Kasumi-1 (cell line): ENCODE data around the gene TIGD3.
"Not testable (repeated sequence)": the region's sequence is repeated elsewhere in the genome, so short reads cannot be mapped to it uniquely, and the experiment has no call there.

ENCODE experiments used
- DNase-seq, 2 experiments: peaks; one replicate each; lab custom pipeline; 2025; lab: John Stamatoyannopoulos, UW

Gene TIGD3

GRCh38 chr11:65327021-65327420, 27.5 kb upstream of the TIGD3 start:
- no peak for DNase-seq

DNA sequence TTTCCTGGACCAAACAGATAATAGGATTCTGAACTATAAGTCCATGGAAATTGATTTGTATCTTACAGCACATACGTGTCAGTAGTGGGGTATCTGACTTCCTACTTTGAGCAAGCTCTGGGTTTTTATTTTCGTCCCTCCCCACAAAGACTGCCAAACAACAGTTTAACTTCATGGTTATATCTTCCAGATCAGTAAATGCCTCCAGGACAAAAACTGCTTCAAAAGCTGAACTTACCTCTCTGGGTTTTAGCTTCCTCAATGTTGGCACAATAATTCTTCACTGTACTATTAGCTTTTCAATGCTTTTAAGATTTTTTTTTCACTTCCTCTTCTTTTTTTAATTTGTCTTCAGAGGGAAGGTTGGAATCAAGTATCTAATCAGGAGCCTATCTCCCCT, 25.1 kb upstream of the TIGD3 start:
- DNase-seq: peak in 1 of 2 experiments; percentile 55

GRCh38 chr11:65329944-65330403, 24.6 kb upstream of the TIGD3 start:
- peak; percentile 88 to 91 for DNase-seq

DNA sequence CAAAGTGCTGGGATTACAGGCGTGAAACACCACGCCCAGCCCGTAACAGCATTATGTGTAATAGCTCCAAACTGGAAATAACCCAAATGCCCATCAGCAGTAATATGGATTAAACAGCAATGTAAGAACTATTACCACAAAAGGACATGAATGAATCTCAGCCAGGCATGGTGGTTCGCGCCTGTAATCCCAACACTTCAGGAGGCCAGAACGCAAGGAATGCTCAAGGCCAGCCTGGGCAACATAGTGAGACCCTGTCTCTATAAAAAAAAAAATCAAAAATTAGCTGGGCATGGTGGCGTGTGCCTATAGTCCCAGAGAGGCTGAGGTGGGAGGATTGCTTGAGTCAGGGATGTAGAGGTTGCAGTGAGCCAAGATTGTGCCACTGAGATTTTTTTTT, 24.0 kb upstream of the TIGD3 start:
- DNase-seq: no peak

DNA sequence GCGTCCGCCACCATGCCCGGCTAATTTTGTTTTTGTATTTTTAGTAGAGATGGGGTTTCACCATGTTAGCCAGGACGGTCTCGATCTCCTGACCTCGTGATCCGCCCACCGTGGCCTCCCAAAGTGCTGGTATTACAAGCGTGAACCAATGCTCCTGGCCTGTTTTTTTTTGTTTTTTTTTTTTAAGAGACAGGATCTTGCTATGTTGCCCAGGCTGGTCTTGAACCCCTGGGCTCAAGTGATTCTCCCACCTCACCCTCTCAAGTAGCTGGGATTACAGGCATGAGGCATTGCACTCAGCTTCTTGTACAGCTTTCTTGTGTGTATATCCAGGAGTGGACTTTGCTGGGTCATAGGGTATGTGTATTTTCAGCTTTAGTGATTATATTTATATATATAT, 22.0 kb upstream of the TIGD3 start:
- DNase-seq: not testable (repeated sequence)

DNA sequence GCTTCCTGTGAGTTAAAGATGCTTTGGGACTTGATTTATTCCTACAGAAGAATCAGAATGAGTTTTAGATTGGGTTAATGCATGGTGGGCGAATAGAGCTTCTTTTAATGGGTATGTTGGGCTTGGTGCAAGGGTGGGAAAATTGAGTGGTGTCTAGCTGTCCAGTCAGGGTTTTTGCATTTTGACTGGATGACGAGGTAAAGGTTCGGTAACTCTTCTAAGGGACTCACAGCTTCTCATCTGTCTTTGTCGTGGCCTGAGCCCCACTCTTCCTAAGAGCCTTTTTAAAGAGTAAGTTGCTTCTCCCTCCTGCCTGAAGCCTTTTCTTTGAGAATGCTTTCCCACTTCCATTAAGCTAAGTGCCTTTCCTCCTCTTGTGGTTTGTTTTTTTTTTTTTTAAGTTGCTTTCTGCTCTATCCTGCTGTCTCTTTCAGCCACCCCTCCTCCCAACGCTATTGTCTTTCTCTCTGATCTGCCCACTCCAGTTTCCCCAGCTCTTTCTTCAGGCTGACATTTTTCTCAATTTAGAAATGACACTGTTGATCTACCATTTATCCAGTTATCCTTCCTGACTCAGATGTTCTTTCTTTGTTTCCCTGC, 19.8 kb upstream of the TIGD3 start:
- DNase-seq: no peak

DNA sequence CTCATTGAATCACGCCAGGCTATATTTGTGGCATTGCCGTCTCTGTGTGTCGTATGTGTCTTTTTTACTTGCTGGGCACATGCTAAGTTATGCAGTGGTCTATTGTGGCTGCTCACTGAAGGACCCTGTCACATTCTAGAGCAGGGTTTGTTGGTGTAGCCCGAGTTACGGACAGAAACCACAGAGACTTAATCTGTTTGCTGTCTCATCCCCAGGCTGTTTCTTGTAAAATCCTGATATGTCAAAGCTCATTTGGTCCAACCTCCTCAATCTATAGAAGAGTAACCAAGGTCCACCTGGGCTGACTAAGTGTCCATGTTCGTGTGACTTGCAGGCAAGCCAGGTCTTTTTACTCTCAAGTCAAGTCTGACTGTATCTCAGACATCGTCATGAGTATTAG, 15.9 kb upstream of the TIGD3 start:
- DNase-seq: no peak

- DNase-seq: no peak
Observed at GRCh38 chr11:65340226-65340625, 14.3 kb upstream of the TIGD3 start.

- no peak for DNase-seq
Observed at GRCh38 chr11:65341856-65342255, 12.7 kb upstream of the TIGD3 start.

DNA sequence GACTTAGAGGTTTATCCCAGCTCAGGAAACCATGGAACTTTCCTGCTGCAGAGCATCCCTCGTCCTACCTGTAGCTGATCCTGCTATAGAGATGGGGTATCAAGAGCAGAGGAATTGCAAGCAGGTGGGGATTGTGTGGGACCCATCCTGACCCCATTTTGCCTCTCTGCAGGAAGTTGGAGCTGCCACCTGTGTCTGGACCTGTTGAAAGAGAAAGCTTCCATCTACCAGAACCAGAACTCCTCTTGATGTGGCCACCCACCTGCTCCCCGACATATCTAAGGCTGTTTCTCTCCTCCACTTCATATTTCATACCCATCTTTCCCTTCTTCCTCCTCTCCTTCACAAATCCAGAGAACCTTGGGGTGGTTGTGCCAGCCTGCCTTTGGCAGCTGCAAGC, 3.0 kb upstream of the TIGD3 start:
- DNase-seq: no peak

DNA sequence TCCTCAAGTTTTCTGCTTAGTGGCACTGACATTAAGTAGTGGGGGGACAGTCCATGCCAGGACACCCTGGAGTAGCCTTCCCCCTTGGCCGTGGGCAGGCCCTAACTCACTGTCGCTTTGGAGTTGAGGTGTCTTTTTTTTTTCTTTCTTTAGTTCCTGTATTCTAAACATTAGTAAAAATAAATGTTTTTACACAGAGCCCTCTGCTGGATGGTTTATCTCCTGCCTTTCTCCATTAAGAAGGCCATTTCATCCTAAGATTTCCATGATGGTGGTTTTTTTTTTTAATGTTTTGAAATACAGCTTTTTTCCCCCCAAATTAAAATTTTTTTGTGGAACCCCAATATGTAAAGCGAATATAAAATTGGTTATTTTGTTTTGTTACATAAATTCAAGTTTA, 1.8 kb upstream of the TIGD3 start:
- DNase-seq: peak; percentile 32 to 67

DNA sequence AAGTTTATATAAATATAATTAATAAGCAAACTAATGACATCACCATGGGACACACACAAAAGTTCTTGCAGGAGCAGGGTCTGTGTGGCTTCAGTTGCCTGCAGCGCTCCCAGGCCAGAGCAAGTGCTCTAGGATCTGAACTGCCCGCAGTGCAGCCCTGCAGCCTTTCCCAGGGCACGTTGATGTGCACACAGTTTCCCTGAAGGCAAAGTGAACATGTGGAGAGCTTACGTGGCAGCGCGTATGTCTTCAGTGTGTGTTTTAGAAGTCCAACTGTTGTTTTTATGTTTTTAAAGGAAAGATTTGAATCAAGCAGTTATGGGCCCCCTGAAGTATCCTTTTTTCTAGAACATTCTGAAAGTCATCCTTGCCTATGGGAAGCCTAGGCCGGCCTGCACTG, 1.2 kb upstream of the TIGD3 start:
- DNase-seq: no peak

DNA sequence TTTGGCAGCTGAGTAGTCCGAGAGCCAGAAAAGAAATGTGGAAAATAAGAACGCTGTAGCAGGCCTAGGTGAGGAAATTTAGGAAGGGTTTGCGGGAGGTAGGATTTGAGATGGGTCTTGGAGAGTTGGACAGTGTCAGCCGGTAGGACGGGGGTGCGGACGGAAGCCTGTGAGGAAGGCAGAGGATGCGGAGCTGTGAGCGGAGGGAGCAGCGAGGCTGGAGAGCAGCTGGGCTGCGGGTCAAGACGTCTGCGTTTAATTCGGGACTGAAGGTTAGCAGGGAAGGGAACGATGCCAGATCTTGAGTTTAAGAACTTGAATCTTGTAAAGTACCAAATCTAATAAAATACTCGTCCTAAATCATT, 669 bp upstream of the TIGD3 start:
- no peak for DNase-seq

- DNase-seq: peak; percentile 49 to 60
Observed at GRCh38 chr11:65355013-65355775, 643 bp downstream of the TIGD3 start.

GRCh38 chr11:65355776-65356393, 1.3 kb downstream of the TIGD3 start:
- no peak for DNase-seq

DNA sequence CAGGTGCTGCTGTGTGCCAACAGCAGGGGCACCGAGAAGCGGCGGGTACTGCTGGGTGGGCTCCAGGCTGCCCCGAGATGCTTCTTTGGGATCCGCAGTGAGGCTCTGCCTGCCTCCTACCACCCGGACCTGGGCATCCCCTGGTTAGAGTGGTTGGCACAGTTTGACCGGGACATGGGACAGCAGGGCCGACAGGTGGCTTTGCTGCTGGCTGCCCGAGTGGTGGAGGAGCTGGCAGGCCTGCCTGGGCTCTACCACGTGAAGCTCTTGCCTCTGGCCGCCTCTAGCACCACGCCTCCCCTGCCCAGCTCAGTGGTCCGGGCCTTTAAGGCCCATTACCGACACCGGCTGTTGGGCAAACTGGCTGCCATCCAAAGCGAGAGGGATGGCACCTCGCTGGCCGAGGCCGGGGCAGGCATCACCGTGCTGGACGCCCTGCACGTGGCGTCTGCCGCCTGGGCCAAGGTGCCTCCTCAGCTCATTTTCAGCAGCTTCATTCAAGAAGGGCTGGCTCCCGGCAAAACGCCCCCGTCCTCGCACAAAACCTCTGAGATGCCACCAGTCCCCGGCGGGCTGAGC, 1.9 kb downstream of the TIGD3 start:
- DNase-seq: no peak

DNA sequence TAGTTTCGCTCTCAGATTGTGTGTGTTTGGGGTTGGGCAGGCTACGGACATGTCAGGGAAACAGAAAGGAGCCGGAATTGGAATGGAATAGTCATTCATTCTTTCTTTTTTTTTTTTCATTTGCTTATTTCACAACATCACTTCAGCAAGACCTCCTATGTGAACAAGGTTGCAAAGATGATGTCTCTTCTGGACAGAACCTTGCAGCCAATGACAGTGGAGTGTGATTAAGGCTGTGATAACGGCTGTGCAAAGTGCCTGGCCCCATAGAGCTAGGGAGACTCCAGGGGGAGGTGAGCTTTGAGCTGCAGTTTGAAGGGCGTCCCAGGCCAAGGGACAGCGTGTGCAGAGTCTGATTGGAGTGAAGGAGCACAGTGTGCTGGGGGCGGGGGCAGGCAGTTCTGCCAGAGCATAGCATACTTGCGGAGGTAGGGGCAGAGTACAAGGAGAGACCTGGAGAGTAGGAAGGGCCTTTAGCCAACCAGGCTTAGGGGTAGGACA, 3.4 kb downstream of the TIGD3 start:
- no peak for DNase-seq

DNA sequence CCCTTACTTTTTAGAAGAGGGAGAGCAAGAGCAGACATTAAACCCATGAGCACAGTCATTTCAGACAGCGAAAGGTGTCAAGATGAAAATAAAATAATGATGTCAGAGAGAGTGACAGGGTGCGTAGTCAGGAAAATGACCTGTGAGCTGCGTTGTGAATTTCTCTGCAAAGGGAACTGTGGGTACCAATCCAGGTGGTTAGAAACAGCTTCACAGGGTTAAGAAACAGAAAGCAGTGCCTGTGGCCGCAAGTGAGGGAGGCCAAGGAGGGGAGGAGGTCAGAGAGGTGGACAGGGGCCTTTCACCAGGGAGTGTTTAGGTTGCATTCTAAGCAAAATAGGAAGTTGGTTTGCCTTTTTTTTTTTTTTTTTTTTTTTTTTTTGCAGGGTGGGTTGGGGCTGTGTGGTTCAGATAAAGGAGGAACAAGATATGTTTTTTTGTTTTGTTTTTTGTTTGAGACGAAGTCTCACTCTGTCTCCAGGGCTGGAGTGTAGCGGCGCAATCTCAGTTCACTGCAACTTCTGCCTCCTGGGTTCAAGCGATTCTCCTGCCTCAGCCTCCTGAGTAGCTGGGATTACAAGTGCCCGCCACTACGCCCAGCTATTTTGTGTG, 7.9 kb downstream of the TIGD3 start:
- DNase-seq: no peak

GRCh38 chr11:65362966-65363365, 8.4 kb downstream of the TIGD3 start:
- no peak for DNase-seq

DNA sequence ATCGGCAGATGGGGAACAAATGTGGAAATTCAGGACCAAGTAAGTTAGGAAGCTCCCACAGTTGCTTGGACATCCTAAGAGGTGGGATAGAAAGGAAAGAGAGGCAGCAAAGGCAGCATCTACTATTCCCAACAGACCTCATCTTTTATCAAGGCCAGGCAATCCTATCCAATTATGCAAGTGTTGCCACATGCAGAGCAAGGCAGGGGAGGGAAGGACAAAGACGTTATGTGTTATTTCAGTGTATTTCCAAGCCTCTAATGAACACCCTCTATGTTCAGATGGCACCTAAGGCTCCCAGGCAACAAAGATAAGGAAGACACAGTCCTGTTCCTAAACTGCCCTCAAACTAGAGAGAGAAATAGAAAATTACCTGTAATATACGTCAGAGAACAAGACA, 9.2 kb downstream of the TIGD3 start:
- no peak for DNase-seq

DNA sequence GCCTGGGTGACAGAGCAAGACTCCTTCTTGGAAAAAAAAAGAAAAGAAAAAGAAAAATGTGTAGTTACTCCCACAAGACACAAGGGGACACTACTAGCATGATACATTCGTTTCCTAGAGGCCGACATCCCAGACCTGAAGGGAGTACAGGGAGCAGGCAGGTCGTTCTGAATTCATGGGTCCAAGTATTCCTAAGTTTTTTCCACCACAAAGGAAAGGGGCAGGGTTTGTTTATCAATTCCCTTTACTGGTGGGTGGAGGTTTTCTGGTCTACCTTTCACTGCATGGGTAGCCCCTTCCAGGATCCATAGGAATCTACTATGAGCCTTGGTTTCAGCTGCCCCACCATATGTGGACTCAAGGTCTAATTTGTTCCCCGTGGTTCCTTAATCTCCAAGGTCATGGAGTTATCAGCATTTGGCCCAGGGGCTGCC, 11.8 kb downstream of the TIGD3 start:
- peak; percentile 91 to 94 for DNase-seq

DNA sequence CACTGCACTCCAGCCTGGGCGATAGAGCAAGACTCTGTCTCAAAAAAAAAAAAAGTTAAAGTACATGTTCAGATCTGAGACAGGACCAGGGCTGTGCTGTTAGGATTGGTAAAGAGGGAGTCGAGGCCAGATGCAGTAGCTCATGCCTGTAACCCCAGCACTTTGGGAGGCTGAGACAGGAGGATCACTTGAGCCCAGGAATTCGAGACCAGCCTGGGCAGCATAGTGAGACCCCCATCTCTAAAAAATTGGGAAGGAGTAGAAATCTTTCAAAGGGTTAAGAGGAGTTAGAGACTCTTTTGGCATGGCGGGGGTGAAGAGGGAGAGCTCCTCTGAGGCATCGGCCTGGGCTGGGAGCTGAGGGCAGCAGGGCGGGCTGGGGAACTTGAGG, 16.1 kb downstream of the TIGD3 start:
- no peak for DNase-seq
